Ishikawa (cell line): ENCODE results near the gene GSN.

Source experiments
- CEBPB ChIP-seq: IDR thresholded peaks from 2 replicates; pipeline ENCODE4 v1.6.1; 2012
- CREB1 ChIP-seq: IDR thresholded peaks from 2 replicates; pipeline ENCODE4 v1.6.1; 2012; ENCODE audit warnings: low read depth
- EGR1 ChIP-seq: IDR thresholded peaks from 2 replicates; pipeline ENCODE4 v1.6.1; 2012
- EP300 ChIP-seq: IDR thresholded peaks from 2 replicates; pipeline ENCODE4 v1.6.1; 2012; ENCODE audit warnings: borderline replicate concordance
- FOXM1 ChIP-seq: IDR thresholded peaks from 2 replicates; pipeline ENCODE4 v1.6.1; 2012; ENCODE audit warnings: low read depth, borderline replicate concordance
- MAX ChIP-seq: IDR thresholded peaks from 2 replicates; pipeline ENCODE4 v1.6.1; 2012
- NFIC ChIP-seq: IDR thresholded peaks from 2 replicates; pipeline ENCODE4 v1.6.1; 2012
- RAD21 ChIP-seq: IDR thresholded peaks from 2 replicates; pipeline ENCODE4 v1.6.1; 2012; ENCODE audit warnings: low read depth
- REST ChIP-seq: IDR thresholded peaks from 2 replicates; pipeline ENCODE4 v1.6.1; 2012; ENCODE audit warnings: low read depth, mild to moderate bottlenecking
- TAF1 ChIP-seq: IDR thresholded peaks from 2 replicates; pipeline ENCODE4 v1.6.1; 2012; ENCODE audit warnings: low read depth, mild to moderate bottlenecking
- TCF12 ChIP-seq: IDR thresholded peaks from 2 replicates; pipeline ENCODE4 v1.6.1; 2012; ENCODE audit warnings: low read depth
- TEAD4 ChIP-seq: IDR thresholded peaks from 2 replicates; pipeline ENCODE4 v1.6.1; 2012
- USF1 ChIP-seq: IDR thresholded peaks from 2 replicates; pipeline ENCODE4 v1.6.1; 2012
- YY1 ChIP-seq: IDR thresholded peaks from 2 replicates; pipeline ENCODE4 v1.6.1; 2012; ENCODE audit warnings: low read depth
- ZBTB7A ChIP-seq: IDR thresholded peaks from 2 replicates; pipeline ENCODE4 v1.6.1; 2012; ENCODE audit warnings: low read depth

The GSN gene

GRCh38 chr9:121309171-121309570 is 41.2 kb downstream of the GSN start:
- TF ChIP-seq CEBPB (no peak), USF1 (no peak), TAF1 (no peak), TCF12 (no peak), YY1 (no peak), ZBTB7A (no peak), MAX (no peak), EGR1 (no peak)

GRCh38 chr9:121309833-121310425 is 42.0 kb downstream of the GSN start:
- TF ChIP-seq NFIC = no peak
- no peak for TF ChIP-seq RAD21
- TF ChIP-seq FOXM1 = no peak
- TF ChIP-seq EP300 = no peak
- no peak for TF ChIP-seq ZBTB7A
- no peak for TF ChIP-seq TEAD4
- TF ChIP-seq USF1 = no peak
- TF ChIP-seq TCF12 = no peak
- no peak for TF ChIP-seq EGR1

- no peak for TF ChIP-seq RAD21
- no peak for TF ChIP-seq NFIC
- TF ChIP-seq MAX = no peak
- TF ChIP-seq EGR1 = no peak
- no peak for TF ChIP-seq FOXM1
- no peak for TF ChIP-seq USF1
- TF ChIP-seq EP300 = no peak
- no peak for TF ChIP-seq CEBPB
- TF ChIP-seq TCF12 = no peak
These were observed 42.6 kb downstream of the GSN start for GRCh38 chr9:121310571-121310970.

GRCh38 chr9:121312169-121312568 is 44.2 kb downstream of the GSN start:
- TF ChIP-seq TCF12 (no peak), USF1 (no peak), TAF1 (no peak), ZBTB7A (no peak), RAD21 (no peak), TEAD4 (no peak), FOXM1 (no peak), NFIC (no peak), MAX (no peak), REST (no peak), EGR1 (no peak), EP300 (no peak), CREB1 (no peak), CEBPB (no peak), YY1 (no peak)

GRCh38 chr9:121313458-121314152 is 45.6 kb downstream of the GSN start:
- TF ChIP-seq TEAD4 = no peak
- TF ChIP-seq CEBPB = no peak
- no peak for TF ChIP-seq CREB1
- TF ChIP-seq USF1 = no peak
- TF ChIP-seq RAD21 = no peak
- TF ChIP-seq REST = no peak
- no peak for TF ChIP-seq TAF1
- no peak for TF ChIP-seq EP300
- no peak for TF ChIP-seq FOXM1
- no peak for TF ChIP-seq ZBTB7A
